ENCODE data around the gene TBPL1. TPM values are rescaled to one million over a fixed set of nuclear protein-coding genes. Genes with fewer than 3 reads are reported as not detected.
"Not testable (repeated sequence)": the region's sequence is repeated elsewhere in the genome, so short reads cannot be mapped to it uniquely, and the experiment has no call there.

The TBPL1 gene
- total RNA-seq, 1 donor from 2014 or later = 17.7 TPM

- intact Hi-C loops (cut with DNase I) = loop anchor here (2.0 kb wide), 1 partner anchor 93 kb away; no protein-coding TSS in a partner anchor
- no peak for DNase-seq (ENCODE audit: extremely low spot score in 2 of 2)
- H3K4me1 ChIP-seq = peaks cover 22% of the 10 kb centered on the region
Measured at GRCh38 chr6:133971861-133972260, 18.8 kb downstream of the TBPL1 start.

GRCh38 chr6:133972388-133972787 is 19.4 kb downstream of the TBPL1 start:
- TF ChIP-seq POLR2AphosphoS5 (IDR thresholded peaks at IDR 0.05; ENCODE audit: insufficient read depth in 1 of 2, low read depth in 1 of 2) = no peak
- TF ChIP-seq POLR2A (IDR thresholded peaks at IDR 0.05) = no peak
- intact Hi-C loops (cut with DNase I) = loop anchor here (2.0 kb wide), 1 partner anchor 92 kb away; no protein-coding TSS in a partner anchor
- DNase-seq (ENCODE audit: extremely low spot score in 2 of 2) = no peak
- H3K9me3 ChIP-seq = no peaks in the 10 kb centered on the region
- no peaks in the 10 kb centered on the region for H3K36me3 ChIP-seq
- H3K4me3 ChIP-seq = no peak overlapping the region
- peaks cover 22% of the 10 kb centered on the region for H3K4me1 ChIP-seq
- H3K27me3 ChIP-seq = no peaks in the 10 kb centered on the region
- H3K27ac ChIP-seq = no peak overlapping the region

More at GRCh38 chr6:133971861-133972260, 18.8 kb downstream of the TBPL1 start:
- no peaks in the 10 kb centered on the region for H3K9me3 ChIP-seq
- no peaks in the 10 kb centered on the region for H3K27me3 ChIP-seq
- no peak overlapping the region for H3K27ac ChIP-seq
- TF ChIP-seq POLR2AphosphoS5 (IDR thresholded peaks at IDR 0.05; ENCODE audit: insufficient read depth in 1 of 2, low read depth in 1 of 2) (no peak), POLR2A (IDR thresholded peaks at IDR 0.05) (no peak)
- TF ChIP-seq, protein P1, sequence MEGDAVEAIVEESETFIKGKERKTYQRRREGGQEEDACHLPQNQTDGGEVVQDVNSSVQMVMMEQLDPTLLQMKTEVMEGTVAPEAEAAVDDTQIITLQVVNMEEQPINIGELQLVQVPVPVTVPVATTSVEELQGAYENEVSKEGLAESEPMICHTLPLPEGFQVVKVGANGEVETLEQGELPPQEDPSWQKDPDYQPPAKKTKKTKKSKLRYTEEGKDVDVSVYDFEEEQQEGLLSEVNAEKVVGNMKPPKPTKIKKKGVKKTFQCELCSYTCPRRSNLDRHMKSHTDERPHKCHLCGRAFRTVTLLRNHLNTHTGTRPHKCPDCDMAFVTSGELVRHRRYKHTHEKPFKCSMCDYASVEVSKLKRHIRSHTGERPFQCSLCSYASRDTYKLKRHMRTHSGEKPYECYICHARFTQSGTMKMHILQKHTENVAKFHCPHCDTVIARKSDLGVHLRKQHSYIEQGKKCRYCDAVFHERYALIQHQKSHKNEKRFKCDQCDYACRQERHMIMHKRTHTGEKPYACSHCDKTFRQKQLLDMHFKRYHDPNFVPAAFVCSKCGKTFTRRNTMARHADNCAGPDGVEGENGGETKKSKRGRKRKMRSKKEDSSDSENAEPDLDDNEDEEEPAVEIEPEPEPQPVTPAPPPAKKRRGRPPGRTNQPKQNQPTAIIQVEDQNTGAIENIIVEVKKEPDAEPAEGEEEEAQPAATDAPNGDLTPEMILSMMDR (IDR thresholded peaks at IDR 0.05) = no peak
- H3K4me3 ChIP-seq = no peak overlapping the region
- H3K36me3 ChIP-seq = no peaks in the 10 kb centered on the region

GRCh38 chr6:133973109-133973971 is 20.3 kb downstream of the TBPL1 start:
- TF ChIP-seq, protein P1 (IDR thresholded peaks at IDR 0.05) = peak; percentile 46 to 55 (median 47)
- no peak for TF ChIP-seq POLR2A (IDR thresholded peaks at IDR 0.05)
- peak in 1 of 2 donors; percentile 30 for TF ChIP-seq POLR2AphosphoS5 (IDR thresholded peaks at IDR 0.05; ENCODE audit: insufficient read depth in 1 of 2, low read depth in 1 of 2)
- Histone ChIP-seq H3K4me1 (peaks cover 29% of the 10 kb centered on the region), H3K27me3 (no peaks in the 10 kb centered on the region), H3K9me3 (no peaks in the 10 kb centered on the region), H3K27ac (peak overlapping the region; percentile 10), H3K4me3 (no peak overlapping the region), H3K36me3 (no peaks in the 10 kb centered on the region)
- no peak for DNase-seq (ENCODE audit: extremely low spot score in 2 of 2)
- intact Hi-C loops (cut with DNase I) = loop anchor here (2.0 kb wide), 1 partner anchor 91 kb away; no protein-coding TSS in a partner anchor

DNA sequence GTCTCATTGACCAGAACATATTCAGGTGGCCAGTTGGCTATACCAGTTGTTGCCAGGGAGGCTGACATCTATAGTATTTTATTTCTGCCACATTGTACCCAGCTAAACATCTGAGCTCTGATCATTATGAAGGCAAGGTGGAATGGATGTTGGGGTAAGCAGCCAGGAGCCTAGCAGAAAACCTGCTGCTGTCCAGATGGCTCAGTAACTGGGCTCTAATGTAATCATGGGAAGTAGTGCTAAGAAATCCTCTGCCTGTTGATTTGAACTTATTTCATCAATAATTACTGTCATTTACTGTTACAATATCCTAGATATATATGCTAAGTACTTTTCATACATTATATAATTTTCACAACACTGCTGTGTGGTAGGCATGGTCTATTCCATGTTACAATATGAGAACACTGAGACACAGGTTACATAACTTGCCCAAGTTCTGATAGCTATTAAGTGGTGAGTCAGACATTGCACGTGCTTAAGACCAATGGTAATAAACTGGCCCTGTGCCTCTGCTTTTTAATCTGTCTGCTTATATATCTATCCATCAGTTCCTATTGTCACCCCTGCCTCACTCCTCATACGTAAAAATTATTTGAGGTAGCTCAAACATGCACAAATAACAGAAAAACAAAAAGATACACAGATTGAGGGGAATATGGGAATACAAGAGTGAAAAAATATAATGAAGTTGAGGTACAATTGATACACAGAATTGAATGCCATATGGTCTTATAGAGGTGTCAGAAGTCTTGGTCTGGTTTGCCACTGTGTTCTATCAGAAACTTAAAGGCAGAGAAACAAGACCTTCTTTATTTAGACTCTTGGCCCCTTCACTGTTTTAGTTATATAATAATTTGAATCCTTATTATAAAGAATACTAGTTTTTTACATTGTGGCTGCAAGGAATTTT is 25.2 kb downstream of the TBPL1 start:
- no peaks in the 10 kb centered on the region for H3K27me3 ChIP-seq
- H3K4me1 ChIP-seq = peaks cover 7% of the 10 kb centered on the region
- no peaks in the 10 kb centered on the region for H3K9me3 ChIP-seq
- peaks cover 0 to 6% of the 10 kb centered on the region in 2 donors for H3K36me3 ChIP-seq
- TF ChIP-seq POLR2AphosphoS5 (IDR thresholded peaks at IDR 0.05; ENCODE audit: insufficient read depth in 1 of 2, low read depth in 1 of 2) (peak in 1 of 2 donors; percentile 63), POLR2A (IDR thresholded peaks at IDR 0.05) (no peak)
- TF ChIP-seq, protein P1 (IDR thresholded peaks at IDR 0.05) = no peak
- DNase-seq (ENCODE audit: extremely low spot score in 2 of 2) = no peak
- no peak overlapping the region for H3K4me3 ChIP-seq
- intact Hi-C loops (cut with DNase I) = no loop called here
- peak overlapping the region; percentile 37 for H3K27ac ChIP-seq

DNA sequence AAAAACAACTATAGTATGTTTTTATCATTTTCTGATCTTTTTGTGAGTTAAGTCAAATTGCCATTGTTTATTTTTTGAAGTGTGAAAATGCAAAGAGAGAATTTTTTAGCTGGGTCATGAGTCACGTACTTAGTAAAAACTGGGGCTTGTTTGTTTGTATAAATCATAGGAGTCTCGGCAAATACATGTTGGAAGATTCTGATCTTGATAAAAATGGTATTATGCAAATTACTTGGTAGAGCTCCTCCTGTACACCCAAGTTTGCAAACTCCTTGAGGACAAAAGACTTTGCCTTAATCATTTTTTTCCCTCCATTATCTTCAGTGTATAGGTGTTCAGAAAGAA is 25.8 kb downstream of the TBPL1 start:
- intact Hi-C loops (cut with DNase I) = no loop called here
- TF ChIP-seq, protein P1 (IDR thresholded peaks at IDR 0.05) = no peak
- TF ChIP-seq POLR2AphosphoS5 (IDR thresholded peaks at IDR 0.05; ENCODE audit: insufficient read depth in 1 of 2, low read depth in 1 of 2) = no peak
- no peak for TF ChIP-seq POLR2A (IDR thresholded peaks at IDR 0.05)
- Histone ChIP-seq H3K36me3 (peaks cover 0 to 12% of the 10 kb centered on the region in 2 donors), H3K4me1 (peaks cover 7% of the 10 kb centered on the region), H3K27me3 (no peaks in the 10 kb centered on the region), H3K4me3 (no peak overlapping the region), H3K9me3 (no peaks in the 10 kb centered on the region), H3K27ac (no peak overlapping the region)
- no peak for DNase-seq (ENCODE audit: extremely low spot score in 2 of 2)

DNA sequence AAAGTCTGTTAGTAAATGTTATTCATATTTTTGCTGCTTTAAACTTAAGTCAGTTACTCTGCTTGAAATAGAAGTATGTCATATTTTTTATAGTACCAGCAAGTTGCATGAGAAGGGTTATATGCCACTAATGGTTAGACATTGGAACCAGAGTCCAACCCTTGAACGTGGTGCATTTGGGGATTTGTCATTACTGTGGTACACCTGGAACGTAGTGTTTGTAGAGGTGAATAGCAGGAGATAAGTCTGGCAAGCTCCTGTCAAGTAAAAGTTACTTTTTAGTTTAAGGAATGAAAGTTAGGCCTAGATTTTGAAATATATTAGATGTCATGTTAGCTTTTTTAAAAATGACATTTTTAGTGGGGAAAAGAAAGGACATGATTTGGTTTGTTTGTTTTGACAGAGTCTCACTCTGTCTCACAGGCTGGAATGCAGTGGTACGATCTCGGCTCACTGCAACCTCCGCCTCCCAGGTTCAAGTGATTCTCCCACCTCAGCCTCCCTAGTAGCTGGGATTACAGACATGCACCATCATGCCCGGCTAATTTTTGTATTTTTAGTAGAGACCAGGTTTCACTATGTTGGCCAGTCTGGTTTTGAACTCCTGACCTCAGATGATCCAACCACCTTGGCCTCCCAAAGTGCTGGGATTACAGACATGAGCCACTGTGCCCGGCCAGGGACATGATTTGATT is 26.4 kb downstream of the TBPL1 start:
- H3K27ac ChIP-seq; intact Hi-C loops (cut with DNase I); H3K4me1 ChIP-seq: not testable (repeated sequence)

More for the DNA sequence above, 26.4 kb downstream of the TBPL1 start:
- peaks cover 0 to 12% of the 10 kb centered on the region in 2 donors for H3K36me3 ChIP-seq
- not testable (repeated sequence) for H3K27me3 ChIP-seq; DNase-seq (ENCODE audit: extremely low spot score in 2 of 2); H3K4me3 ChIP-seq; H3K9me3 ChIP-seq
